ENCODE results near the gene HINFP.
"Not testable (repeated sequence)": the region's sequence is repeated elsewhere in the genome, so short reads cannot be mapped to it uniquely, and the experiment has no call there.

HINFP gene

GRCh38 chr11:119100246-119100970 is 21.0 kb upstream of the HINFP start:
- DNase-seq: peak; percentile 51

GRCh38 chr11:119100994-119101758 is 20.2 kb upstream of the HINFP start:
- DNase-seq: peak; percentile 27

DNA sequence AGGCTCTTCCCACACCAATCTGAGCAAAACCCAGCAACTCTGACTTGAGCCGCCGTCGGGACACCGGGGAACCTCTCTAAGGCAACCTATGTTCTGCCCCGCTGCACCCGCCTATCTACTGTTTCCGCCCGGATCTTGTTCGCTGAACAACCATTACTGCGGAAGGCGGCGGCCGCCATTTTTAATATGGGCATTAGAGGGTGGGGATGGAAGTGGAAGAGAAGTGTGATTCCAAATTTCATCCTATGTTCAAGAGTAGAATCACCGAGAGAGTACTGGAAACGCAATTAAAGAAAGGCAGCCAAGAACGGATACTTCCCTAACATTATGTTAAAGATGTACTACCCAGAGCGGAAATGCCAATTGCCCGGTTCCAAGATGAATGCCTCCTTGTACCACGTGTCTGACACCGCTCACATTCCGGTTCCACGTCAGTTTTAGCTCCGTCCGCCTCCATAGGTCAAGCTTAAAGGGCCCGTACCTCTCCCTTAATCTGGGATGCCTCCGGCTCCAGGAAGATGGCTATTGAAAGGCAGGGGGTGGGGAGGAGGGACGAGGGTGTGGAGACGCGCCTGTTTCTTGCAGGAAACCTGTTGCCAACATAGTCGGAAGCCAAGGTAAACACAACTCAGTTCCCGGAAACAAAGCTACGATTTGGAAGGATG is 19.5 kb upstream of the HINFP start, which contains the start of gene DPAGT1:
Gene DPAGT1, minus strand, starts transcription at position 95 of the 665 bp plus-strand sequence. CDS start 198 bp downstream, outside the sequence.
- peak; percentile 94 for DNase-seq

GRCh38 chr11:119103161-119103664 is 18.2 kb upstream of the HINFP start:
- DNase-seq: not testable (repeated sequence)

GRCh38 chr11:119103793-119104192 is 17.6 kb upstream of the HINFP start:
- DNase-seq: no peak

GRCh38 chr11:119106564-119107537 is 14.5 kb upstream of the HINFP start, which contains the start of gene C2CD2L:
C2CD2L (plus strand) TSS chr11:119107344; CDS start chr11:119107742, 398 bp downstream.
- peak; percentile 95 for DNase-seq

DNA sequence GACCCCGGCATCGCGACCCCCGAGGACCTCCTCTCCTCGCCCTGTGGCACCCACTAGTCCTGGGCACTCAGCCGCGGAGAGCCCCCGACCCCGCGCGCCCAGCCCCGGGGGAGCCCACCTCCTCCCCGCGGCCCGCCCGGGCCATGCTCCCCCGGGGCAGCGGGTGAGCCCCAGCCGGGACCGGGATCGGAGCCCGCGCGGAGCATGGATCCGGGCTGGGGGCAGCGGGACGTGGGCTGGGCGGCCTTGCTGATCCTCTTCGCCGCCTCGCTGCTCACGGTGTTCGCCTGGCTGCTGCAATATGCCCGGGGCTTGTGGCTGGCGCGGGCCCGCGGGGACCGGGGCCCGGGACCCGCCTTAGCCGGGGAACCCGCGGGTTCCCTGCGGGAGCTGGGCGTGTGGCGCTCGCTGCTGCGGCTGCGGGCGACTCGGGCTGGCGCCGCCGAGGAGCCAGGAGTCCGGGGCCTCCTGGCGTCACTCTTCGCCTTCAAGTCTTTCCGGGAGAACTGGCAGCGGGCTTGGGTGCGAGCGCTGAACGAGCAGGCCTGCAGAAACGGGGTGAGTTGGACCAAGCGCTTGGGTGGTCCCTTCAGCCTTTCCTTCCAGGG is 13.7 kb upstream of the HINFP start:
- no peak for DNase-seq

- DNase-seq: peak; percentile 59
Measured at GRCh38 chr11:119108146-119108856, 13.1 kb upstream of the HINFP start.

- DNase-seq: no peak
Measured at GRCh38 chr11:119108857-119109221, 12.5 kb upstream of the HINFP start.

DNA sequence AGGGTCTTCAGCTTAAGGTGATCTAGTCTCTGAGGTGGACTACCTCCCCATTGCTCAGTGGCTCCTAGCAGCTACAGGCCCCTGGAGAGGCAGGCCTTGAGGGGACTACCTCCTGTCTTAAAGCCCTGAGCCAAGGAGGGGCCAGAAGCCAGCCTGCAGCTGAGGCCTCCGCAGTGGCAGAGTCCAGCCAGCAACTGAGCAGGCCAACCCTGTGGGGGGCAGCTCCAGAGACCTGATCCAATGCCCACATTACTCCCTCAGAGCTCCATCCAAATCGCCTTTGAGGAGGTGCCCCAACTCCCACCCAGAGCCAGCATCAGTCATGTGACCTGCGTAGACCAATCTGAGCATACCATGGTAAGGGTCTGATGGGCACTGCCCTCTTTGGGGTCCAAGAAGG is 11.5 kb upstream of the HINFP start:
- DNase-seq: no peak

- no peak for DNase-seq
Measured at GRCh38 chr11:119110439-119110838, 10.9 kb upstream of the HINFP start.

DNA sequence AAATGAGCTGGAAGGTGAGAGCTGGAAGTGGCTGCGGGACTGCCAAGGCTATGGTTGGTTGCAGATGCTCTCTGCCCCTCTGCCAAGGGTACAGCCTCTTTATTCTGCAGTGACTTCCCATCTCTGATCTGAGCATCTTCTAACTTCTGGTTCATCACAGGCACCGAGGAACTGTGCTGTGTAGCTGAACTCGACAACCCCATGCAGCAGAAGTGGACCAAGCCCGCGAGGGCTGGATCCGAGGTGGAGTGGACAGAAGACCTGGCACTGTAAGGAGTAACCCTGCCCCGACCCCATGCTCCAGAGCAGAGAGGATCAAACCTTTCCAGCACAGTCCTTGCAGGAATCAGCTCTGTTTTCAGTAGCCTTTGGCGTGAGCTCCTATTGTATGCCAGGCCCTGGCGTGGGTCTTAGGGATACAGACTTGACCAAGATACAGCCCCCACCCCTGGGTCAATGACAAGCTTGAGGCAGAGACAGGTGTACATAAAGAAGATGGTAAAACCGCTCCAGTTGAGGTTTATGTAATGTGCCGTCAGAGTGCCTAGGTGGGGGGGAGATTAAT is 9.9 kb upstream of the HINFP start:
- no peak for DNase-seq

DNA sequence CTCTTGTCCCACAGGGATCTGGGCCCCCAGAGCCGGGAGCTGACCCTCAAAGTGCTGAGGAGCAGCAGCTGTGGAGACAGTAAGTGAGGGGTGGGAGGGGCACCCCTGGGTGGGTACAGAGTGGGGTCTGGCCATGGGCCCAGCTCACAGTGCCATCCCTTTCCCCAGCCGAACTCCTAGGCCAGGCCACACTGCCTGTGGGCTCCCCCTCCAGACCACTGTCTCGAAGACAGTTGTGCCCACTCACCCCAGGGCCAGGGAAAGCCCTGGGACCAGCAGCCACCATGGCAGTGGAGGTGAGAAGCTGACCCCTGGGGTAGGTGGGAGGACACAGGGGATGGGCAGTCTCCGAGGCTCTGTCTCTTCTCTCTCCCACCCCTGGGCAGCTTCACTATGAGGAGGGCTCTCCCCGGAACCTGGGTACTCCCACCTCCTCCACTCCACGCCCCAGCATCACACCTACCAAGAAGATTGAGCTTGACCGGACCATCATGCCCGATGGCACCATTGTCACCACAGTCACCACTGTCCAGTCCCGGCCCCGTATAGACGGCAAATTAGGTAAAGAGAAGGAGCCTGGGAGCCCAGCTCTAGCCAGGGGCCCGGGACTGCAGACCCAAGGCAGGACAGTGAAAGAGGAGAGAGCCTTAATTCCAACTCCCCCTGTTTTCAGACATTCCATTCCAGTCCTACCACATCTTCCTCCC is 8.9 kb upstream of the HINFP start:
- no peak for DNase-seq

DNA sequence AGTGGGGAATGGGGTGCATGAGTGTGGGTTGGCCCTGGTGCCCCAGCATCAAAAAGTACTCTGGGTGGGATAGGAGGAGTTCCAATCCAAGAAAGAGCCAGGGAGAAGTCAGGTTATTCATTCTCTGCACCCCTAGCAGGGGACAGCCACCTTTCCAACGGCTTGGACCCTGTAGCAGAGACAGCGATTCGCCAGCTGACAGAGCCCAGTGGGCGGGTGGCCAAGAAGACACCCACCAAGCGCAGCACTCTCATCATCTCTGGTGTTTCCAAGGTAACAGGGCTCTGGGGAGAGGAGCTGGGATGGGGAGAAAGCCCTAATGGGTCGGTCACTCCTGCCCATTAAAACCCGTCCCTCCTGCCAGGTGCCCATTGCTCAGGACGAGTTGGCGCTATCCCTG is 7.7 kb upstream of the HINFP start:
- DNase-seq: no peak

DNA sequence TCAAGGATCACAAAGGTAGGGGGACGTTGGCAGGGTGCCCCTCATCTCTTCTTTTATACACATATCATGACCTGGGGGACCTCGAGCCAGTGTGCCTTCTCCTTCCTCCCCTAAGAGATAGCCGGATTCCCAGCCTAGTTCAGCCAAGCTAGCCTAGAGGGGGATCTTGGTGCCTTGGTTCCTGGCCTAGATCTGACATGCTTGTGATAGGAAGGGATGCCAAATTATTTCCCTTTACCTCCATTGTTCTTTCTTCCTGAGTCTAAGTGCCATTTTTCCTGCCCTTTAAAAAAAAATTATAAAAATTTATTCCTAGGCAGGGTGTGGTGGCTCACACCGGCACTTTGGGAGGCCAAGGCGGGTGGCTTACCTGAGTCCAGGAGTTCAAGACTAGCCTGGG is 7.0 kb upstream of the HINFP start:
- DNase-seq: no peak

GRCh38 chr11:119115484-119116234 is 5.7 kb upstream of the HINFP start:
- peak; percentile 90 for DNase-seq

DNA sequence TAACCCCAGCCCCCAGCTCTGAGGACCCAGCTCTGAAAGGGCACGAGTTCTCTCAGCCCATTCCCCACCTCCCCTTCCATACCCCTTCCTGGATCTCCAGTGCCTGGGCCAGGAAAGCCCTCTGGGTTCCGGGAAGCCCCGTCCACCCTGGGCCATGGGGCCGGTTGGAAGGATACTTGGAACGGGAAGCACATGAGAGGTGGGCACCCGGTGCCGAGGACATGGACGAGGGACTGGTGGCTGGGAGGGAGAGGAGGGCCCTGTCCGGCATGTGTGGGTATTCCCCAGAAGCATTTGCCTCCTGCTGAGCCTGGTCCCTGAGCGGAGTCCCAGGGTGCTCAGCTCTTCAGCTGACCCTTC is 5.2 kb upstream of the HINFP start:
- no peak for DNase-seq

DNA sequence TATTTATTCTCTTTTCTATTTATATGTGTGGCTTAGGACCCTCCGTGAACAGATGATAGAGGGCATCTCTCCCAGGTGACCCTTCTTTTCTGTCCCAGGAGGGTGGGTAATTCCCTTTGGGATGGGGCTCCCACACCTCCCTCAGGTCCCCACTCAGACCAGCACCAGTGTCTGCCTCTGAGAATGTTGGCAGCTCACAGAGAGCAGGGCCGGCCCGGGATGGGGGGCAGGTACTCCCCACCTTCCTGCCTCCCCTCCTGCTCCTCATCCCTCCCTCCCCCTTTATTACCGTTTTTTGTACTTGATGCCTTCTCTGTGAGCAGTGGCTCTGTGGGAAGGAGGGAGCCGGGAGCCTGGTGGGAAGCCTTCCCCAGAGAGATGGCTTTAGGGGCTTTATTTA is 4.8 kb upstream of the HINFP start:
- no peak for DNase-seq

DNA sequence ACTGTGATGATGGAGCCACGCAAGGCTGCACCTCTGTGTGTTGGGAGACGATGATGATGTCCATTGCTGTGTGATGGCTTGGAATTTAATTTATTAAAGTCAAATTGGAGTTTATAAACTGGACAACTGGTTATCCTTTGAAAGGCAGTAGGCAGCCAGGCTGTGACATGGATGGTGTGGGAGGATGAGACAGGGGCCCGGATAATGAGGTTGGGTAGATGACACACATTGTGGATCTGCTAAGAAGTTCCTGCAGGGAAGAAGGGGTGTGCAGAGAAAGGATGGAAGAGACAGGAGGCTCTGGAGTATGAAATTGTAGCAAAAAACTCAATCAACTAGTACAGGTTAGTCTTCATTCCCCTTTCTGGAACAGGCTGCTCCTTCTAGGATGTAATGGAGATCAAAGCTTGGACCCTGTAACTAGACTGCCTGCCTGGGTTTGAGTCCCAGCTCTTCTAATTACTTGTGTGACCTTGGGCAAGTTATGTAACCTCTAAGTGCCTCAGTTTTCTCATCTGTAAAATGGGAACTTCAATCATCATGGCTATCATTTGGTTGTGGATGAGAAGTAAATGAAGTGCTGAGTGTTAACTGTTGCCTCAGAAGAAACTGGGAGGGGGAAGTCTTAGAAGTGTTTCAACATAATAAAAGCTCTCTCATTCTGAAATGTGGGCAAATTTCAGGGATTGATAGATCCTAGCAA is 4.2 kb upstream of the HINFP start:
- DNase-seq: peak; percentile 13
